ENCODE measurements around the gene SLC9A6. TPM values are rescaled to one million over a fixed set of nuclear protein-coding genes. Genes with fewer than 3 reads are reported as not detected.

The SLC9A6 gene
- polyA plus RNA-seq, 4 donors: 7.0 to 11.0 (median 9.1) TPM

GRCh38 chrX:135977611-135978010 is 7.6 kb upstream of the SLC9A6 start:
- no peaks in the 10 kb centered on the region for H3K36me3 ChIP-seq (ENCODE audit: control insufficient read depth in 3 of 3, insufficient read depth in 2 of 3, low read depth in 1 of 3, low read length in 3 of 3)
- no peak overlapping the region for H3K27ac ChIP-seq (ENCODE audit: low read depth in 1 of 3, low read length in 2 of 3)
- no peak for FAIRE-seq
- H3K9me3 ChIP-seq (ENCODE audit: control insufficient read depth in 2 of 2, insufficient read depth in 1 of 2, low read depth in 1 of 2, low read length in 1 of 2): no peaks in the 10 kb centered on the region
- H3K27me3 ChIP-seq (ENCODE audit: control insufficient read depth in 3 of 3, insufficient read depth in 3 of 3, low read length in 3 of 3): no peaks in the 10 kb centered on the region
- DNase-seq: no peak
- no peak overlapping the region for H3K4me3 ChIP-seq (ENCODE audit: low read depth in 1 of 3, low read length in 3 of 3)
- WGBS, 3 donors: 62 to 69% (median 68%) methylated on average over 4 of the region's 4 CpGs
- H3K4me1 ChIP-seq (ENCODE audit: control insufficient read depth in 3 of 3, insufficient read depth in 2 of 3, low read depth in 1 of 3, low read length in 2 of 3): peaks cover 0 to 8% (median 0%) of the 10 kb centered on the region in 3 donors

- H3K4me3 ChIP-seq (ENCODE audit: low read depth in 1 of 3, low read length in 3 of 3): no peak overlapping the region
- no peak for FAIRE-seq
- H3K36me3 ChIP-seq (ENCODE audit: control insufficient read depth in 3 of 3, insufficient read depth in 2 of 3, low read depth in 1 of 3, low read length in 3 of 3): no peaks in the 10 kb centered on the region
These were observed 4.2 kb upstream of the SLC9A6 start for GRCh38 chrX:135981010-135981409.

GRCh38 chrX:135981668-135982067 is 3.6 kb upstream of the SLC9A6 start:
- no peaks in the 10 kb centered on the region for H3K27me3 ChIP-seq (ENCODE audit: control insufficient read depth in 3 of 3, insufficient read depth in 3 of 3, low read length in 3 of 3)
- H3K27ac ChIP-seq (ENCODE audit: low read depth in 1 of 3, low read length in 2 of 3): no peak overlapping the region
- FAIRE-seq (no peak), DNase-seq (peak; percentile 19 to 30)
- no peaks in the 10 kb centered on the region for H3K4me1 ChIP-seq (ENCODE audit: control insufficient read depth in 3 of 3, insufficient read depth in 2 of 3, low read depth in 1 of 3, low read length in 2 of 3)
- H3K36me3 ChIP-seq (ENCODE audit: control insufficient read depth in 3 of 3, insufficient read depth in 2 of 3, low read depth in 1 of 3, low read length in 3 of 3): no peaks in the 10 kb centered on the region
- no peaks in the 10 kb centered on the region for H3K9me3 ChIP-seq (ENCODE audit: control insufficient read depth in 2 of 2, insufficient read depth in 1 of 2, low read depth in 1 of 2, low read length in 1 of 2)
- no peak overlapping the region for H3K4me3 ChIP-seq (ENCODE audit: low read depth in 1 of 3, low read length in 3 of 3)

More at GRCh38 chrX:135981010-135981409, 4.2 kb upstream of the SLC9A6 start:
- Histone ChIP-seq H3K27me3 (ENCODE audit: control insufficient read depth in 3 of 3, insufficient read depth in 3 of 3, low read length in 3 of 3) (no peaks in the 10 kb centered on the region), H3K9me3 (ENCODE audit: control insufficient read depth in 2 of 2, insufficient read depth in 1 of 2, low read depth in 1 of 2, low read length in 1 of 2) (no peaks in the 10 kb centered on the region), H3K27ac (ENCODE audit: low read depth in 1 of 3, low read length in 2 of 3) (no peak overlapping the region), H3K4me1 (ENCODE audit: control insufficient read depth in 3 of 3, insufficient read depth in 2 of 3, low read depth in 1 of 3, low read length in 2 of 3) (no peaks in the 10 kb centered on the region)
- 87 to 98% (median 92%) methylated on average over 5 of the region's 5 CpGs for WGBS, 3 donors
- DNase-seq: no peak

- no peak overlapping the region for H3K27ac ChIP-seq (ENCODE audit: low read depth in 1 of 3, low read length in 2 of 3)
- no peak overlapping the region for H3K4me3 ChIP-seq (ENCODE audit: low read depth in 1 of 3, low read length in 3 of 3)
- H3K36me3 ChIP-seq (ENCODE audit: control insufficient read depth in 3 of 3, insufficient read depth in 2 of 3, low read depth in 1 of 3, low read length in 3 of 3): no peaks in the 10 kb centered on the region
- DNase-seq (no peak), FAIRE-seq (no peak)
- H3K9me3 ChIP-seq (ENCODE audit: control insufficient read depth in 2 of 2, insufficient read depth in 1 of 2, low read depth in 1 of 2, low read length in 1 of 2): no peaks in the 10 kb centered on the region
- WGBS, 3 donors: 54 to 81% (median 71%) methylated on average over 1 of the region's 1 CpG
- H3K27me3 ChIP-seq (ENCODE audit: control insufficient read depth in 3 of 3, insufficient read depth in 3 of 3, low read length in 3 of 3): no peaks in the 10 kb centered on the region
- H3K4me1 ChIP-seq (ENCODE audit: control insufficient read depth in 3 of 3, insufficient read depth in 2 of 3, low read depth in 1 of 3, low read length in 2 of 3): no peaks in the 10 kb centered on the region
These were observed 2.4 kb upstream of the SLC9A6 start for GRCh38 chrX:135982860-135983259.

GRCh38 chrX:135984256-135984655 is 979 bp upstream of the SLC9A6 start:
- peak overlapping the region in 1 of 3 donors; percentile 60 for H3K4me3 ChIP-seq (ENCODE audit: low read depth in 1 of 3, low read length in 3 of 3)
- no peaks in the 10 kb centered on the region for H3K4me1 ChIP-seq (ENCODE audit: control insufficient read depth in 3 of 3, insufficient read depth in 2 of 3, low read depth in 1 of 3, low read length in 2 of 3)
- WGBS, 3 donors: 16 to 58% (median 42%) methylated on average over 2 of the region's 2 CpGs
- H3K27me3 ChIP-seq (ENCODE audit: control insufficient read depth in 3 of 3, insufficient read depth in 3 of 3, low read length in 3 of 3): no peaks in the 10 kb centered on the region
- DNase-seq: no peak
- H3K9me3 ChIP-seq (ENCODE audit: control insufficient read depth in 2 of 2, insufficient read depth in 1 of 2, low read depth in 1 of 2, low read length in 1 of 2): no peaks in the 10 kb centered on the region
- H3K27ac ChIP-seq (ENCODE audit: low read depth in 1 of 3, low read length in 2 of 3): peak overlapping the region in 1 of 3 donors; percentile 4
- no peak for FAIRE-seq
- H3K36me3 ChIP-seq (ENCODE audit: control insufficient read depth in 3 of 3, insufficient read depth in 2 of 3, low read depth in 1 of 3, low read length in 3 of 3): no peaks in the 10 kb centered on the region

- FAIRE-seq (no peak), DNase-seq (peak in 1 of 2 donors; percentile 15)
- Histone ChIP-seq H3K4me3 (ENCODE audit: low read depth in 1 of 3, low read length in 3 of 3) (peak overlapping the region; percentile 60 to 78 (median 70)), H3K27me3 (ENCODE audit: control insufficient read depth in 3 of 3, insufficient read depth in 3 of 3, low read length in 3 of 3) (no peaks in the 10 kb centered on the region), H3K36me3 (ENCODE audit: control insufficient read depth in 3 of 3, insufficient read depth in 2 of 3, low read depth in 1 of 3, low read length in 3 of 3) (no peaks in the 10 kb centered on the region), H3K9me3 (ENCODE audit: control insufficient read depth in 2 of 2, insufficient read depth in 1 of 2, low read depth in 1 of 2, low read length in 1 of 2) (no peaks in the 10 kb centered on the region), H3K4me1 (ENCODE audit: control insufficient read depth in 3 of 3, insufficient read depth in 2 of 3, low read depth in 1 of 3, low read length in 2 of 3) (no peaks in the 10 kb centered on the region), H3K27ac (ENCODE audit: low read depth in 1 of 3, low read length in 2 of 3) (peak overlapping the region; percentile 55 to 62 (median 60))
- 6 to 23% (median 7%) methylated on average over 7 of the region's 7 CpGs for WGBS, 3 donors
These were observed 461 bp upstream of the SLC9A6 start for GRCh38 chrX:135984791-135985156.

GRCh38 chrX:135985973-135986310 is 707 bp downstream of the SLC9A6 start:
- no peaks in the 10 kb centered on the region for H3K9me3 ChIP-seq (ENCODE audit: control insufficient read depth in 2 of 2, insufficient read depth in 1 of 2, low read depth in 1 of 2, low read length in 1 of 2)
- H3K4me3 ChIP-seq (ENCODE audit: low read depth in 1 of 3, low read length in 3 of 3): peak overlapping the region; percentile 70 to 83 (median 78)
- no peaks in the 10 kb centered on the region for H3K36me3 ChIP-seq (ENCODE audit: control insufficient read depth in 3 of 3, insufficient read depth in 2 of 3, low read depth in 1 of 3, low read length in 3 of 3)
- no peak for FAIRE-seq
- peak in 1 of 2 donors; percentile 12 for DNase-seq
- H3K27me3 ChIP-seq (ENCODE audit: control insufficient read depth in 3 of 3, insufficient read depth in 3 of 3, low read length in 3 of 3): no peaks in the 10 kb centered on the region
- H3K27ac ChIP-seq (ENCODE audit: low read depth in 1 of 3, low read length in 2 of 3): peak overlapping the region; percentile 77 to 85 (median 82)
- no peaks in the 10 kb centered on the region for H3K4me1 ChIP-seq (ENCODE audit: control insufficient read depth in 3 of 3, insufficient read depth in 2 of 3, low read depth in 1 of 3, low read length in 2 of 3)
- WGBS, 3 donors: 1 to 28% (median 8%) methylated on average over 14 to 15 of the region's 15 CpGs

- WGBS, 3 donors: 81 to 92% (median 90%) methylated on average over 4 of the region's 4 CpGs
- H3K9me3 ChIP-seq (ENCODE audit: control insufficient read depth in 2 of 2, insufficient read depth in 1 of 2, low read depth in 1 of 2, low read length in 1 of 2): no peaks in the 10 kb centered on the region
- no peaks in the 10 kb centered on the region for H3K4me1 ChIP-seq (ENCODE audit: control insufficient read depth in 3 of 3, insufficient read depth in 2 of 3, low read depth in 1 of 3, low read length in 2 of 3)
- H3K36me3 ChIP-seq (ENCODE audit: control insufficient read depth in 3 of 3, insufficient read depth in 2 of 3, low read depth in 1 of 3, low read length in 3 of 3): no peaks in the 10 kb centered on the region
- H3K27ac ChIP-seq (ENCODE audit: low read depth in 1 of 3, low read length in 2 of 3): no peak overlapping the region
- no peaks in the 10 kb centered on the region for H3K27me3 ChIP-seq (ENCODE audit: control insufficient read depth in 3 of 3, insufficient read depth in 3 of 3, low read length in 3 of 3)
- DNase-seq (no peak), FAIRE-seq (no peak)
- H3K4me3 ChIP-seq (ENCODE audit: low read depth in 1 of 3, low read length in 3 of 3): no peak overlapping the region
These were observed 3.0 kb downstream of the SLC9A6 start for GRCh38 chrX:135988245-135988644.

- Histone ChIP-seq H3K9me3 (ENCODE audit: control insufficient read depth in 2 of 2, insufficient read depth in 1 of 2, low read depth in 1 of 2, low read length in 1 of 2) (no peaks in the 10 kb centered on the region), H3K4me3 (ENCODE audit: low read depth in 1 of 3, low read length in 3 of 3) (no peak overlapping the region), H3K27ac (ENCODE audit: low read depth in 1 of 3, low read length in 2 of 3) (no peak overlapping the region), H3K4me1 (ENCODE audit: control insufficient read depth in 3 of 3, insufficient read depth in 2 of 3, low read depth in 1 of 3, low read length in 2 of 3) (no peaks in the 10 kb centered on the region), H3K36me3 (ENCODE audit: control insufficient read depth in 3 of 3, insufficient read depth in 2 of 3, low read depth in 1 of 3, low read length in 3 of 3) (peaks cover 0 to 5% (median 4%) of the 10 kb centered on the region in 3 donors), H3K27me3 (ENCODE audit: control insufficient read depth in 3 of 3, insufficient read depth in 3 of 3, low read length in 3 of 3) (no peaks in the 10 kb centered on the region)
- WGBS, 3 donors: 91 to 96% (median 95%) methylated on average over 4 of the region's 4 CpGs
- FAIRE-seq (no peak), DNase-seq (no peak)
These were observed 29.8 kb downstream of the SLC9A6 start for GRCh38 chrX:136015016-136015415.

All from small intestine (tissue), 7 donors.